ENCODE results near the gene KLK11. TPM values are rescaled to one million over a fixed set of nuclear protein-coding genes. Genes with fewer than 3 reads are reported as not detected.

Gene KLK11
- total and polyA plus RNA-seq, 10 of the 15 experiments (the other 5 are each of a cell fraction or from before 2014, with no cell fraction given) = not detected

- TF ChIP-seq CBX5 (IDR thresholded peaks at IDR 0.05; ENCODE audit: low read depth) = no peak
- TF ChIP-seq BHLHE40 (IDR thresholded peaks at IDR 0.05; ENCODE audit: borderline replicate concordance in 1 of 2, low read depth in 2 of 2, low read length in 1 of 2) = no peak
- TF ChIP-seq BCLAF1 (IDR thresholded peaks at IDR 0.05) = no peak
- TF ChIP-seq PKNOX1 (IDR thresholded peaks at IDR 0.05) = no peak
- no peak for TF ChIP-seq ZNF687 (IDR thresholded peaks at IDR 0.05)
- TF ChIP-seq NR2C2 (IDR thresholded peaks at IDR 0.05; ENCODE audit: borderline replicate concordance, control insufficient read depth, insufficient read length, low read depth) = no peak
- TF ChIP-seq EP300 (IDR thresholded peaks at IDR 0.05; ENCODE audit: borderline replicate concordance in 1 of 2, control insufficient read depth in 1 of 2, low read depth in 2 of 2, low read length in 2 of 2) = no peak
- no peak for TF ChIP-seq E2F4 (IDR thresholded peaks at IDR 0.05; ENCODE audit: low read depth, low read length)
Observed at GRCh38 chr19:51006406-51006805, 20.0 kb downstream of the KLK11 start (continued).
